ENCODE measurements around the gene ASCL4. TPM values are rescaled to one million over a fixed set of nuclear protein-coding genes. Genes with fewer than 3 reads are reported as not detected.

ASCL4 gene
- total and polyA plus RNA-seq, 9 of the 15 experiments (the other 6 are each of a cell fraction or from before 2014, with no cell fraction given): not detected

GRCh38 chr12:107775093-107775721 lies 703 bp downstream of the ASCL4 start:
- 39% methylated on average over 28 of the region's 66 CpGs for WGBS (ENCODE audit: insufficient coverage, low coverage, missing lambda C conversion rate)
- Histone ChIP-seq H3K9me1 (ENCODE audit: control insufficient read depth, insufficient read depth, low read length) (no peaks in the 10 kb centered on the region), H3K4me2 (ENCODE audit: insufficient read depth, low read length) (no peak overlapping the region), H3K9me3 (replicated peaks; ENCODE audit: control insufficient read depth, insufficient read depth, low read depth, low read length) (no peaks in the 10 kb centered on the region), H2AFZ (ENCODE audit: low read depth, low read length) (no peak overlapping the region), H3K27me3 (ENCODE audit: control insufficient read depth in 2 of 2, insufficient read depth in 2 of 2, low read length in 2 of 2) (peaks cover 27 to 40% of the 10 kb centered on the region in 2 experiments), H3K4me3 (no peak overlapping the region), H3K9ac (ENCODE audit: insufficient read depth in 1 of 2, low read depth in 2 of 2, low read length in 2 of 2) (no peak overlapping the region), H3K27ac (ENCODE audit: extremely low read depth, low read depth, low read length) (no peak overlapping the region), H3K4me1 (replicated peaks in 1 of 2; ENCODE audit: control insufficient read depth in 2 of 2, insufficient read depth in 2 of 2, low read length in 2 of 2) (peaks cover 0 to 4% of the 10 kb centered on the region in 2 experiments; a peak in 1 of 5 replicates), H4K20me1 (replicated peaks; ENCODE audit: control insufficient read depth, insufficient read depth, low read length) (no peaks in the 10 kb centered on the region), H3K36me3 (ENCODE audit: control insufficient read depth, insufficient read depth, low read length) (no peaks in the 10 kb centered on the region), H3K79me2 (ENCODE audit: control insufficient read depth, insufficient read depth, low read length) (no peaks in the 10 kb centered on the region)
- ATAC-seq (no peak), DNase-seq (ENCODE audit: extremely low read depth in 1 of 4, low spot score in 3 of 4) (no peak), FAIRE-seq (no peak)
- TF ChIP-seq CAMTA2 (CRISPR knock-in tag; conservative IDR thresholded peaks at IDR 0.05): no peak
- peak; percentile 42; the same call in 1 of the 2 replicates for TF ChIP-seq ZBTB33 (CRISPR knock-in tag; IDR thresholded peaks at IDR 0.05)
- no peak for TF ChIP-seq POLR2H (tag; IDR thresholded peaks at IDR 0.05; ENCODE audit: low read depth)
- no peak for TF ChIP-seq TSHZ1 (CRISPR knock-in tag; IDR thresholded peaks at IDR 0.05)
- no peak for TF ChIP-seq ERF (CRISPR knock-in tag; IDR thresholded peaks at IDR 0.05)
- TF ChIP-seq ZNF445 (CRISPR knock-in tag; IDR thresholded peaks at IDR 0.05; ENCODE audit: low read depth): no peak
- no peak for TF ChIP-seq KLF16 (IDR thresholded peaks at IDR 0.05)
- ChIA-PET CTCF (ENCODE audit: low intra/inter-chr PET ratio) (no interaction called here), POLR2A (no interaction called here)
- no TSS peak for BruUV-seq (replicated peaks)
- intact Hi-C loops (cut with micrococcal nuclease) (no loop called here), in situ Hi-C loops (cut with MboI) (no loop called here)

Measured in K562 (cell line).